Small intestine (tissue), 7 donors: ENCODE data around the gene CAMSAP2. TPM values are rescaled to one million over a fixed set of nuclear protein-coding genes. Genes with fewer than 3 reads are reported as not detected.
A peak's percentile ranks its signal among the peaks of the same experiment; 100 is the strongest.

Source experiments
- DNase-seq, 2 donors: peaks; one replicate each; pipeline versions ENCODE4 v3.0.0 to v3.0.0-alpha.2; 2013
- FAIRE-seq: peaks from 2 replicates; lab custom pipeline; 2012; peaks lifted over from hg19 to GRCh38; lab: Jason Lieb, UNC
- H3K27ac ChIP-seq, 3 donors: one replicate each; pipeline ENCODE4 v1.5.1; 2013; ENCODE audit warnings: low read length in 2 of 3, mild to moderate bottlenecking in 2 of 3, control low read depth in 1 of 3, inconsistent platforms in 1 of 3, low read depth in 1 of 3, moderate library complexity in 1 of 3
- H3K27me3 ChIP-seq, 3 donors: one replicate each; pipeline ENCODE4 v1.6.1; 2013; ENCODE audit warnings: low read length in 3 of 3, inconsistent platforms in 1 of 3; ENCODE audit not compliant: control insufficient read depth in 3 of 3, insufficient read depth in 3 of 3
- H3K36me3 ChIP-seq, 3 donors: one replicate each; pipeline ENCODE4 v1.6.1; 2013; ENCODE audit warnings: low read length in 3 of 3, inconsistent platforms in 1 of 3, low read depth in 1 of 3, mild to moderate bottlenecking in 1 of 3, moderate library complexity in 1 of 3; ENCODE audit not compliant: control insufficient read depth in 3 of 3, insufficient read depth in 2 of 3
- H3K4me1 ChIP-seq, 3 donors: one replicate each; pipeline ENCODE4 v1.6.1; 2013; ENCODE audit warnings: low read length in 2 of 3, inconsistent platforms in 1 of 3, low read depth in 1 of 3, mild to moderate bottlenecking in 1 of 3, moderate library complexity in 1 of 3; ENCODE audit not compliant: control insufficient read depth in 3 of 3, insufficient read depth in 2 of 3
- H3K4me3 ChIP-seq, 3 donors: one replicate each; pipeline ENCODE4 v1.5.1; 2013; ENCODE audit warnings: low read length in 3 of 3, control low read depth in 1 of 3, inconsistent platforms in 1 of 3, low read depth in 1 of 3, mild to moderate bottlenecking in 1 of 3, moderate library complexity in 1 of 3
- H3K9me3 ChIP-seq, 2 donors: one replicate each; pipeline ENCODE4 v1.6.1; 2013; ENCODE audit warnings: low read depth in 1 of 2, low read length in 1 of 2; ENCODE audit not compliant: control insufficient read depth in 2 of 2, insufficient read depth in 1 of 2
- WGBS, 3 donors: extraction: QIAGEN DNeasy Blood & Tissue Kit; methylation state at CpG; one replicate each; pipeline ENCODE4 v1.1.7; 2013; 5-methylcytosine and 5-hydroxymethylcytosine counted together
- polyA plus RNA-seq, 4 donors: library from polyadenylated mRNA; stranded (reverse) in 3 of 4; unstranded in 1 of 4; fragments of 200-250 nt in 3 of 4; fragments of 120-200 nt in 1 of 4; gene quantifications; one replicate each; pipeline versions ENCODE4 v1.2.1 to v1.2.3, GENCODE V29; 2013
- donor health status: healthy with polysubstance abuse.
- donor health status: control.
- donor health status: control.
- donor health status: Bipolar disorder and iron deficiency.
- donor health status: healthy.

Gene CAMSAP2
- polyA plus RNA-seq, 4 donors: 2.0 to 10.8 (median 3.8) TPM

DNA sequence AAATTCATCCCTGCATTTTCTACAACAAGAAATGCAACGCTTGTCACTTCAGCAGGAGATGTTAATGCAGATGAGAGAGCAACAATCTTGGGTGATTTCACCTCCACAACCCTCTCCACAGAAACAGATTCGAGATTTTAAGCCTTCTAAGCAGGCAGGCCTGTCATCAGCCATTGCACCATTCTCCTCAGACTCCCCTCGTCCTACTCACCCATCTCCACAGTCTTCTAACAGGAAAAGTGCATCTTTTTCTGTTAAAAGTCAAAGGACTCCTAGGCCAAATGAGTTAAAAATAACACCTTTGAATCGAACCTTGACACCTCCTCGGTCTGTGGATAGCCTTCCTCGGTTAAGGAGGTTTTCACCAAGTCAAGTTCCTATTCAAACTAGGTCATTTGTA is 110.7 kb downstream of the CAMSAP2 start:
- no peaks in the 10 kb centered on the region for H3K4me1 ChIP-seq
- WGBS, 3 donors: 87 to 91% (median 89%) methylated on average over 6 of the region's 6 CpGs
- no peaks in the 10 kb centered on the region for H3K27me3 ChIP-seq
- DNase-seq (no peak), FAIRE-seq (no peak)
- no peaks in the 10 kb centered on the region for H3K9me3 ChIP-seq
- H3K36me3 ChIP-seq: peaks cover 0 to 9% (median 7%) of the 10 kb centered on the region in 3 donors
- no peak overlapping the region for H3K4me3 ChIP-seq
- H3K27ac ChIP-seq: no peak overlapping the region

DNA sequence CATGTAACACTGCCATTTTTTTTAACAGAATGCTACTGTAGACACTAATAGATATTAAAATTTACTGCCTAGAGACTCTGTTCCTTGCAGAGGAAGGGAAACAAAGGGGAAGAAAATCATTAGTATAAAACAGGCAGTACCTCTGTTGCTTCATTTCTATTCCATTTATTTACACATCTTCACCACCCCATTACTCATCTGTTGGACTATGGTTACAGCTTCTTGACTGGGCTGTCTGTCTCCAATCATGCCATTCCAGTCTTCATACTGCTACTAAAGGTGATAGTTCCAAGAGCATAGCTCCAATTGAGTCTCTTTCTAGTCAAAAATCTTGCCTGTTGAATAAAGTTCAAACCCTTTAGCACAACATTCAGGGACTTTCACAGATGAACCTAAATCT is 111.9 kb downstream of the CAMSAP2 start:
- FAIRE-seq (no peak), DNase-seq (no peak)
- Histone ChIP-seq H3K9me3 (no peaks in the 10 kb centered on the region), H3K27ac (no peak overlapping the region), H3K27me3 (no peaks in the 10 kb centered on the region), H3K4me1 (no peaks in the 10 kb centered on the region), H3K4me3 (no peak overlapping the region), H3K36me3 (peaks cover 0 to 10% (median 7%) of the 10 kb centered on the region in 3 donors)

DNA sequence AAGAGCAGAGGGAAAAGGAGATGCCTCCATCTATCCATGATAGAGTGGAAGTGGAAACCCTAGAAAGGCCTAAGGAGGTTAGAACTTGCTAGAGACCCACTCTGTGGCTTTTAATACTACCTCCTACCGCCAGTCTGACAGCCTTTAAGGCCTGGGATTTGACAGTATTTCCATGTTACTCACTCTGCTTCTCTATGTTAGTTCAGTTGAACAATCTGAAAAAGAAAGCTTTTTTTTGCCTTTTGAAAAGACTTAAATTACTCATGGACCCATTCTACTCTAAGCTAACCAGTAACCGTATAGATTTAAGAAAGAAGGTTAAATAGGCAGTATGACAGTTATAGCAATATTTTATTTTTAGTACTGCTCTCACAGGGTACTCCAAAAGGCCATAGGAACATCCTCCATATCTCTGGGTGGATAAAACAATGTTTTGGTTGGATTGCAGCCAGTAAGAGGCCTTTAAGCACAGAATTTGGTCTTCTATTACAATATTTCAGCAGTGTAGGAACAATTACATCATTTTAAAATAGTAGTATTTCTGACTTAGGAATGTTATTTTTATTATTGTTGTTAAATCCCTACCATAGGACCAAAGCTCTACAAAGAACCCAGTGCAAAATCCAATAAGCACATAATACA is 118.1 kb downstream of the CAMSAP2 start:
- no peaks in the 10 kb centered on the region for H3K4me1 ChIP-seq

DNA sequence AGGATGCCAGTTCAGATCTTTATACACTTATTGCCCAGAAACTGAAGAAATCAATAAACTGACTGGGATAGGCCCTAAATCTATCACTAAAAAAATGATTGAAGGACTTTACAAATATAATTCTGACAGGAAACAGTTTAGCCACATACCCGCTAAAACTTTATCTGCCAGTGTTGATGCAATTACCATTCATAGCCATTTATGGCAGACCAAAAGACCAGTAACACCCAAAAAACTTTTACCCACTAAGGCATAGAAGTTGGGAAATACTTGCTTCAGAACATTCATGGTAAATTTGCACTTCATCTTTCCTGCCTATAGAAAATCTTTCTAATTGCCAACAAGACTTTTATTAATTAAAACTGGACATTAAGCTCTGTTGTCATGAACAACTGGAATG is 119.1 kb downstream of the CAMSAP2 start:
- Histone ChIP-seq H3K36me3 (peaks cover 0 to 7% (median 5%) of the 10 kb centered on the region in 3 donors), H3K9me3 (no peaks in the 10 kb centered on the region), H3K4me1 (no peaks in the 10 kb centered on the region), H3K27ac (no peak overlapping the region), H3K4me3 (no peak overlapping the region), H3K27me3 (no peaks in the 10 kb centered on the region)
- FAIRE-seq: no peak
- 81 to 95% (median 93%) methylated on average over 1 of the region's 1 CpG for WGBS, 3 donors
- no peak for DNase-seq

More for the DNA sequence above, 118.1 kb downstream of the CAMSAP2 start:
- H3K27me3 ChIP-seq: no peaks in the 10 kb centered on the region
- H3K4me3 ChIP-seq: no peak overlapping the region
- no peaks in the 10 kb centered on the region for H3K9me3 ChIP-seq
- H3K27ac ChIP-seq: no peak overlapping the region
- no peak for DNase-seq
- no peak for FAIRE-seq
- H3K36me3 ChIP-seq: peaks cover 0 to 7% (median 5%) of the 10 kb centered on the region in 3 donors
- WGBS, 3 donors: 77 to 94% (median 92%) methylated on average over 2 of the region's 2 CpGs

DNA sequence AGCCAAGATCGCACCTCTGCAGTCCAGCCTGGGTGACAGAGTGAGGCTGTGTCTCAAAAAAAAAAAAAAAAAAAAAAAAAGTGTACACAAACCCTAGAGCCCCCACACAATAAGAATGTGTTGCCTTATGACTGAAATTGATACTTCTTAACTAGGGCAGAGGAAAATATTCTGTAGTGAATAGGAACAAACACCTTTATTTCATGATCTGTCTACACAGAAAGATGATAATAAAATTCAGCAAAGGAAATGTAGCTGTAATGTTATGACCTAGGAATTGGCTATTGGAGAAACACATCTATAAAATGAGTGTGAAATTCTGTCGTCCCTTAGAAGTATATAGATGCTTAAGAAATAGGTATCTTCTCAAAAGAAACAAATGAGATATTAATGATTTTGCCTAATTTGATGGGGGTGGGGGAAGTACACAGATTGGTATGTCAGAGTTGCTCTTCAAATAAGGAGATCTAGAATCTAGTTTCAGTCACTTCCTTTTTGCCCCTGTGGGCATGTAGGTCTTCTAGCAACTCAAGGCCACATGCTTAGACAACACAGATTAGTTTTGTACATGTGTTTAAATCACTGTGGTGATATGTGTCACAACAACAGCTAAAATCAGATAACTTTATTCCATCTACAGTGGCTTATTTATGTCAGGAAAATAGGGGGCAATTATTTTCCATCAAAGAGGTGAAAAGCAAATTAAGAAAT is 123.4 kb downstream of the CAMSAP2 start:
- Histone ChIP-seq H3K4me3 (no peak overlapping the region), H3K27ac (no peak overlapping the region), H3K36me3 (no peaks in the 10 kb centered on the region), H3K9me3 (no peaks in the 10 kb centered on the region), H3K4me1 (no peaks in the 10 kb centered on the region), H3K27me3 (peaks cover 0 to under 1% (median 0%) of the 10 kb centered on the region in 3 donors)
- WGBS, 3 donors: 73 to 91% (median 79%) methylated on average over 2 of the region's 2 CpGs
- DNase-seq (no peak), FAIRE-seq (no peak)

DNA sequence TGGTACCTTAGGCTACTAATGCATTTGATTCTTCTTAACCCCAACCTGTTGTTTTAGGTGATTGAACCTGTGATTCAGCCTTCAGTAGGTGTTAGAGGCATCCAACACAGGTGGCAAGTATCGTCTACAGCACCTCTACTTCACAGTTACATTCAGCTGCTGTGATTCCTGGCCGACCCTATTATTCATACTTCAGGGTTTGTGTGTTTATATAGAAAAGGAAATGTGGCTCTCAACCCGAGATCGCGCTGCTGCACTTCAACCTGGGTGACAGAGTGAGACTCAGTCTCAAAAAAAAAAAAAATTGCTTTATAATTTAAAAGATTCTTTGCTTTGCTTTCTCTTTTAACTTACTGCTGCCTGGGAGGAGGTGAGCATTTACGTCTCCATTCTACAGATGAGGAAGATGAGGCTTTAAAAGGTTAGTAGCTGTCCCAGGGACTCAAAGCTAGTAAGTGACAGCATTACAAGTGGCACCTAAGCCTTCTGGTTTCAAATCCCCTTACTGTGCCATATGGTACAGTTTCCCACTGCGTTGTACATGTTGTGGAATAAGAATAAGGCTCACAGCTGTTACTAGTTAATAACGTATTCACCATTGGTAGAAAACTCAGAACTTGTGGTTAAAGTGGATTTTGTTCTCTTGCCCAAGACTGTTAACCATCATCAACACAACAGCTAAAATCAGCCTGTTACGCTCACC is 124.2 kb downstream of the CAMSAP2 start:
- H3K27ac ChIP-seq: peak overlapping the region in 1 of 3 donors; percentile 39
- FAIRE-seq: no peak
- 69 to 85% (median 80%) methylated on average over 9 of the region's 9 CpGs for WGBS, 3 donors

DNA sequence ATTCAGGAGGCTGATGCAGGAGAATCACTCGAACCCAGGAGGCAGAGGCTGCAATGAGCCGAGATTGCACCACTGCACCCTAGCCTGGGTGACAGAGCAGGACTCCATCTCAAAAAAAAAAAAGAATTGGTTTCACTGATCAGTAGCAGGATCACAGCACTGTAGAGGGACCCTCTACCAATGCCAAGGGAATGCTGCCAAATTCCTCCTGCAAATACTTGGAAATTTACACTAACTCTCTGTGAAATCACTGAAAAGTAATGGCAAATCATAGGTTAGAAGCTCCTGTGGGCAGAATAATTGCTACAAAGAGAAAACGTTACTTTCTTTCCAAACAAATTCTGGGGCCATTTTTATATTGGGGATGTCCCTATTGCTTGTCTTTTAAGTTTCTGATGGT is 127.4 kb downstream of the CAMSAP2 start:
- Histone ChIP-seq H3K27ac (peak overlapping the region in 1 of 3 donors; percentile 12), H3K9me3 (no peaks in the 10 kb centered on the region), H3K4me3 (no peak overlapping the region), H3K27me3 (peaks cover 0 to 15% (median 0%) of the 10 kb centered on the region in 3 donors), H3K4me1 (no peaks in the 10 kb centered on the region), H3K36me3 (no peaks in the 10 kb centered on the region)
- WGBS, 3 donors: 72 to 77% (median 77%) methylated on average over 3 of the region's 3 CpGs
- FAIRE-seq: no peak
- no peak for DNase-seq

More for the DNA sequence above, 124.2 kb downstream of the CAMSAP2 start:
- H3K36me3 ChIP-seq: no peaks in the 10 kb centered on the region
- no peak overlapping the region for H3K4me3 ChIP-seq
- H3K4me1 ChIP-seq: no peaks in the 10 kb centered on the region
- H3K27me3 ChIP-seq: peaks cover 0 to 5% (median 0%) of the 10 kb centered on the region in 3 donors
- H3K9me3 ChIP-seq: no peaks in the 10 kb centered on the region
- no peak for DNase-seq

DNA sequence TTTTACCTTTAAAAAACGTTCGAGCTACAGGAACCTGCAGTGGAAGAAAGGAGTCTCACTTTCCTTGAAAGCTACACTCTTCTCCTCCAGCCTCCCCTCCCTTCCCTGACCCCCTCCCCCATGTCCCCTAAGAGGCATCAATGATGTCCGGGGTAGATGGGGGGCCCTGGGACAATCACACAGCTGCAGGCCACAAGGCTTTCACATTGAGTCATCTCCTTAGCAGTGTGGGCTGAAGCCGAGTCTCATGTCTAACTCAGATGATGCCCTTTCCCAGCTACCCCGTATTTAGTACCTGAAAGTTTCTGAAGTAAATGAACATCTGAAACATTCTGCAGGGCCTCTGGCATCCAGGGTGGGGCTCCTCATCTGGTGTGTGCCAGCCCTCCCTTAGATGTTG is 127.8 kb downstream of the CAMSAP2 start:
- Histone ChIP-seq H3K27me3 (peaks cover 0 to 19% (median 0%) of the 10 kb centered on the region in 3 donors), H3K4me3 (no peak overlapping the region), H3K27ac (peak overlapping the region in 1 of 3 donors; percentile 12), H3K36me3 (no peaks in the 10 kb centered on the region), H3K9me3 (no peaks in the 10 kb centered on the region), H3K4me1 (no peaks in the 10 kb centered on the region)
- no peak for FAIRE-seq
- DNase-seq: no peak
- 34 to 52% (median 39%) methylated on average over 5 of the region's 5 CpGs for WGBS, 3 donors
